ENCODE data around the gene XYLT1.

XYLT1 gene

GRCh38 chr16:17375461-17376304 is 95.1 kb downstream of the XYLT1 start:
- Histone ChIP-seq H3K4me3 (no peak overlapping the region), H3K27ac (no peak overlapping the region)
- TF ChIP-seq CTCF (IDR thresholded peaks at IDR 0.05) = no peak
- DNase-seq (ENCODE audit: low spot score) = no peak

- Histone ChIP-seq H3K4me3 (no peak overlapping the region), H3K27ac (no peak overlapping the region)
- DNase-seq (ENCODE audit: low spot score) = no peak
- no peak for TF ChIP-seq CTCF (IDR thresholded peaks at IDR 0.05)
These were observed 96.0 kb downstream of the XYLT1 start for GRCh38 chr16:17374668-17375255.

- TF ChIP-seq CTCF (IDR thresholded peaks at IDR 0.05) = no peak
- DNase-seq (ENCODE audit: low spot score) = no peak
- H3K4me3 ChIP-seq = no peak overlapping the region
- H3K27ac ChIP-seq = no peak overlapping the region
These were observed 97.2 kb downstream of the XYLT1 start for GRCh38 chr16:17373533-17373932.

GRCh38 chr16:17372386-17372785 is 98.4 kb downstream of the XYLT1 start:
- DNase-seq (ENCODE audit: low spot score) = no peak
- no peak for TF ChIP-seq CTCF (IDR thresholded peaks at IDR 0.05)
- Histone ChIP-seq H3K4me3 (no peak overlapping the region), H3K27ac (no peak overlapping the region)

GRCh38 chr16:17371299-17371698 is 99.5 kb downstream of the XYLT1 start:
- Histone ChIP-seq H3K27ac (no peak overlapping the region), H3K4me3 (no peak overlapping the region)
- DNase-seq (ENCODE audit: low spot score) = no peak
- TF ChIP-seq CTCF (IDR thresholded peaks at IDR 0.05) = no peak

- TF ChIP-seq CTCF (IDR thresholded peaks at IDR 0.05) = no peak
- Histone ChIP-seq H3K27ac (peak overlapping the region in 1 of 2 donors; percentile 73), H3K4me3 (no peak overlapping the region)
- no peak for DNase-seq (ENCODE audit: low spot score)
These were observed 100.0 kb downstream of the XYLT1 start for GRCh38 chr16:17370731-17371285.
